NCI-H1436 treated with DMSO at 0.1 percent for 48 hours (cell line): ENCODE results near the gene ABHD17B.

ENCODE experiments used
- DNase-seq: peaks from one replicate; lab custom pipeline; 2025; lab: John Stamatoyannopoulos, UW

ABHD17B gene

GRCh38 chr9:71876829-71877228 lies 34.2 kb downstream of the ABHD17B start:
- DNase-seq, result no peak

DNA sequence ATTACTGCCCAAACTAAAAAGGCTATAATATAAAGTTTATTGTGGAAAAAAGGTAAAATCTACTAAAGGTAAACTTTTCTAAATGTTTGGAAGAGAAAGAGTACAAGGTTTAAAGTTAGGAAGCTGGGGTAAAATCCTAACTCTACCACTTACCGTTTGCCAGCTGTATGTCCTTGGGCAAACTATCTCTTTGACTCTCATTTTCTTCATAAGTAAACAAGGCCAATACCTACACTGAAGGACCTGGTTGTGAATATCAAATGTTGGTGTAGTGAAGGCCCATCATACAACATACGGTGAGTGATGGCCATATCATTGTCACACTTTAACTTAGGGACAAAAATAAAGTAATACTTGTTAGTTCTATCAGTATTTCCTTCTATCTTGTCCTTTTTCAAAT lies 34.9 kb downstream of the ABHD17B start:
- DNase-seq, result no peak

GRCh38 chr9:71875345-71875744 lies 35.6 kb downstream of the ABHD17B start:
- no peak for DNase-seq

DNA sequence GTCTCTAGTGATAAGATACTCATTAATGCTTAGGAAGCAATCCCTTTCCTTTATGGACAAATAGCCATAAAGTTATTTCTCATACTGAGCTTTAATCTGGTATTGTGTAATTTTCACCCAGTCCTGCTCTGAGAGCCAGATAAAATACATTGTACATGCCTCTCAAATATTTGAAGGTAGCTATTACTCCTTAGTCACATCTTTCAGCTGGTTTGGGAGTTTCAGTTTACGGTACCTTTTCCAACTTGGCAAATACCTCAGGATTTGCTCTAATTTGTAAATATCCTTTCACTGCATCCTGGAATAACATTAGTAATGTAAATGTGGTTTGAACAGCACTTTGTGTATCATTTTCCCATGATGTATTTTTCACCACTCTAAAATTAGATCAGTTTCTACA lies 47.4 kb downstream of the ABHD17B start:
- DNase-seq, result no peak

GRCh38 chr9:71861618-71862017 lies 49.4 kb downstream of the ABHD17B start:
- DNase-seq, result no peak

DNA sequence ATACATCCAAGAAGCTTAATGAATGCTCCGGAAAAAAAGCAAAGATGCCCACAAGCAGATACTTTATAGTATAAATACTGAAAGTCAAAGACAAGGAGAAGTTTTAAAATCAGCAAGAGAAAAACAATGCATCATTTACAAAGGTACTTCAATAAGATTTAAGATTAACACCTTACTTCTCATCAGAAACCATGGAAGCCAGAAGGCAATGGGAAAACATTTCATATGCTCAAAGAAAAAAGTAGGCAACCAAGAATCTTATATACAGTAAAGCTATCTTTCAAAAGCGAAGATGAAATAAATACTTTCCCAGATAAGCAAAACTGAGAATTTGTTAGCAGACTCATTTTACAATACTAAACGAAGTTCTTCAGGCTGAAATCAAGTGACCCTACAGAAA lies 51.1 kb downstream of the ABHD17B start:
- peak; percentile 10 for DNase-seq

GRCh38 chr9:71858812-71859211 lies 52.2 kb downstream of the ABHD17B start:
- no peak for DNase-seq

DNA sequence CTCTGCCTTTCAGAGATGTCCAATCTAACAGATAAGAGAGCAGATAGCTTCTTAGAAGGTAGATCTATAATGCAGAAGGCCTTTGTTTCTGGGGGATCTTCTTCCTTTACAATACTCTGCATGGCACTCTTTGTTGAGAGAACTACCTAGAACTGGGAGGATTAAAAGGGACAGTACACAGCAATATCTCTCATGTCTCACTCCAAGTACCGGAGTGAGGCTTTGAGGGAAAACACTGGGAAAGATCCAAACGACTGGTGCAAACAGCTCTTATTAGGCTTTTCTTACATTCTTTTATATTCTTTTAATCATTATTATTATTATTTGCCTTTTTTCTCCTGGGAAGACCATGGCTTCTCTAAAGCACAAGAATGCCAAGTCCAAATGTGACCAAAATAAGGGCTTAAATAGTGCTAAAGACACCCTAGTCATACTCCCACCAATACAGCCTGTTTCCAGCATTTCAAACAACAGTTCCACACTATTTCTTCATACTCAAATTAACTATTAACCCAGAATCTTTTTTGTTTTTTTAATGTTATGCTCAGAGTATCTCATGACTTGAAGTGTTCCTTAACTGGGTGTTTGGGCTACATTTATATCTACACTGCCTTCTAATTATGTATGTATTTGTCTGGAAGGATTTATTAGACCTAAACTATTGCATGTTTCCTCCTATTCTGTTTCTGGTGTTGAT lies 52.7 kb downstream of the ABHD17B start:
- no peak for DNase-seq

GRCh38 chr9:71857159-71857558 lies 53.8 kb downstream of the ABHD17B start:
- DNase-seq, result no peak

- peak; percentile 24 for DNase-seq
These were observed 56.2 kb downstream of the ABHD17B start for GRCh38 chr9:71854811-71855210.

GRCh38 chr9:71853084-71853483 lies 57.9 kb downstream of the ABHD17B start:
- no peak for DNase-seq

GRCh38 chr9:71850996-71851395 lies 60.0 kb downstream of the ABHD17B start:
- no peak for DNase-seq

DNA sequence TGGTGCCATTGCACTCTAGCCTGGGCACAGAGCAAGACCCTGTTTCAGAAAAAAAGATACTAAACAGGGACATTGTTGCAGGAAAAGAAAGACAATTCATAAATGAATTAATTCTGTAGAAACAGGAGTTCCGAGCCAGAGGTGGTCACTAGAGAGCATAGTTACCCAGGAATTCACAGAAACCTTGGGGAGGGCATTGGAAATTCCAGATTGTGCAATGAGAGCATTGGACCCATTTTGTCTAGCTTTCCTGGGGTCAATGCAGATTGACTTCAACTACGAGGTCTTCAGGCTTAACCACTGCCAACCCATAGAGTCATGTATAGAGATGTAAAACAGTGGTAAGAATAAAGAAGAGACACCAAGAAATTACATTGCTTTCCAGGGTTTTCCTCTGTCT lies 63.1 kb downstream of the ABHD17B start:
- no peak for DNase-seq

DNA sequence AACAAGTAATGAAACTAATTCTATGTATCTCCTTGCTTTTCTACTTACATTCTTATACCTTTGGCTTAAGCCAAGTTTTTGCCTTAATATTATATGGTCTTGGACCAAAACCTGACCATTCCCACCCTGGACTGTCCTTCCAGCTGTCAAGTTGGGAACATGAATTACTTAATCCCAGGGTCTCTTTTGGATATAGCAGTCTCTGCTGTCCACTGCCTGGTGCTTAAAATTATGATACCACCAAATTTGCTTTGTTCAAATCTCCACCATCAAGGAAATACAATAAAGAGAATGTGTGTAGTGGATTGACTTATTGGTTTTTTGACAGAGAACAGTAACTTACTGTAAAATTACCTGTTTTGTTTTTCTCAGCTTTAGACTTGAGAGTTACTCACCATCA lies 66.2 kb downstream of the ABHD17B start:
- no peak for DNase-seq

DNA sequence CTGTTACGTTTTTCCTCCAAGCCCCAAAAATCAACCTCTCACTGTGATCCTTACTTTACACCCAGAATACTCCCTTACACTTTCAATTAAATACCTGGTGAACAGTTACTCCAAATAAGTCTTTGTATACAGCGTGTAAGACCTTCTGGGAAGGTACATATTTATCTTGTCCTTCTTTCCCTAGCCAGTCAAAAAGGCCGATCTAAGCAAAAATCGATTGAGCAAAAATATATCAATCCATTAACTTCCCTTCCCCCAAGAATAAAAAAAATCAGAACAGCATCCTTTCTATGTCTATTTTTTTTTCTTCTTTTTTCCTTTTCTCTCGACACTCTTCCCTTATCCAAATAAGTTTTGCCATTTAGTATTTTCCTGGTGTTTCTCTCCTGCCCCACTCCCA lies 71.3 kb downstream of the ABHD17B start:
- no peak for DNase-seq

GRCh38 chr9:71835596-71835995 lies 75.4 kb downstream of the ABHD17B start:
- no peak for DNase-seq

DNA sequence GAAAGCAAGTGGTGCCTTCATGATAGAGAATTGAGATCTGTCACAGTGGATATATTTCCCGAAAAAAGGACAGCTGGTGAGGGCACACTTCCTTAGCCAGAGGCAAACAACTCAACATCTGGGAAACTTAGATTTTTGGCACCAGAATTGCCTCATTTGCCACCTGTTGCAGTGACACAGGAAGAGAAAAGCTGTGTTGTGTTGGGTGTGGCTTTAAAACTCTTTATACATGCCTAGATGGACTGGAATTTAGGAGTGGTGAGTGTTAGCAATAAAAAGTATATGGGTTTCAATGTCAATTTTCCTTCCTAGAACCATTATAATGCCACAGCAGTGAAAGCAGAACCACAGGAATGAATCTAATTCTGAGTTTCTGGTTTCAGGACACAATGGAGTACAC lies 80.1 kb downstream of the ABHD17B start:
- no peak for DNase-seq

GRCh38 chr9:71830153-71830552 lies 80.8 kb downstream of the ABHD17B start:
- no peak for DNase-seq

DNA sequence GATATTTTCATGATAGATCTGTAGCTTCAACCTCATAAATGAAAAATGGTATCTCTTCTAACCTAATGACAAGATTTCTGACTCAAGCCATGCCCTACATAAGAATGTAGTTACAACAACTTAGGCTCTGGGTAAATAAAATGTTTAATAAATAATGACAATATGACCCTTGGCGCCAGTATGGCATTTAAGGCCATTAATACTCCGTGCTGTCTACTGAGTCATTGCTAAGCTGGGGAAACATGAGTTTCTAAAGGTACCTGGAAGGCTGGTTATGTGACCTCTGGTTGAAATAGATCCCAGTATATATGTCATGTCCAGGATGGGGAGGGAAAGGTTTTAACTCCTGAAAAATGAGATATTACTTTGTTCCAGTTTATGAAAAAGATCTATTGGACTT lies 84.7 kb downstream of the ABHD17B start:
- no peak for DNase-seq

- no peak for DNase-seq
These were observed 86.7 kb downstream of the ABHD17B start for GRCh38 chr9:71824257-71824656.

GRCh38 chr9:71822935-71823334 lies 88.1 kb downstream of the ABHD17B start:
- DNase-seq, result no peak

GRCh38 chr9:71822456-71822855 lies 88.5 kb downstream of the ABHD17B start:
- no peak for DNase-seq

- no peak for DNase-seq
These were observed 89.6 kb downstream of the ABHD17B start for GRCh38 chr9:71821405-71821804.

GRCh38 chr9:71820403-71820921 lies 90.5 kb downstream of the ABHD17B start:
- no peak for DNase-seq
